Measurements from ENCODE around the gene AK8. TPM values are rescaled to one million over a fixed set of nuclear protein-coding genes. Genes with fewer than 3 reads are reported as not detected.

Gene AK8
- total and polyA plus RNA-seq, 2 experiments from 2014 or later: 0.40 to 4.5 TPM

- no peaks in the 10 kb centered on the region for H3K79me2 ChIP-seq
- 87% methylated on average over 12 of the region's 12 CpGs for WGBS (ENCODE audit: low lambda C conversion rate, missing lambda C conversion rate)
These were observed 31.8 kb downstream of the AK8 start for GRCh38 chr9:132846109-132846917.

DNA sequence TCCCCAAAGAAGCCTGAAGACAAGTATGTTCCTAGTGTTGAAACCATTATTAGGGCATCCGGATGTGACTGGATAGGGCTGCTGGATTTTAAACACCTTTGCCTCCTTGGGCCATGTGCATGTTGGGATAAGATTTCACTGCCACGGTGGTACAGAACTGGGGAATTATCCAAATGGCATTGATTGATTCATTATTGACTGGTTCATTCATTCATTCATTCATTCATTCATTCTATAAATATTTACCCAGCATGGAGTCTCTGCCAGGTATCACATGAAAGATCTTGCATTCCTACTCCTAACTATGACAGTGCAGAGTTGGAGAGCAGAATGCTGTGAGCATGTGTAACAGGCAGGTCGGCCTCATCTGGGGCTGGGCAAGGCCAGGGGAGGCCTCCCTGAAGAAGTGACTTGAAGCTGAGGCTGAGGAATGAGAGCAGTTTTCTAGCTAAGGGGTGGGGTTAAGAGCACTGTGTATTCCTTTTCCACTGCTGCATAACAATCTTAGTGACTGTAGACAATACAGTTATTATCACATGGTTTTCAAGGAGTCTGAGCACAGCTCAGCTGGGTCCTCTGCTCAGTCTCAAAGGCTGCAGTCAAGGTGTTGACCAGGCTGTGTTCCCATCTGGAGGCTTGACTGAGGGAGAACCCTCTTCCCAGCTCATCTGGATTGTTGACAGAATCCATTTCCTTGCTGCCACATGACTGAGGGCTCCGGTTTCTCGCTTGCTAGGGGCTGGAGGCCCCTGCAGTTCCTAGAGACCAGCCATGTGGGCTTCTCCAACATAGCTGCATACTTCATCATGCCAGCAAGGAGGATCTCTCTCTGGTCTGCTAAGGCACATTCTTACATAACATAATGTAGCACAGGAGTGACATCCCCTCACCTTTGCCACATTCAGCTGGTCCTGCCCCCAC, 35.7 kb downstream of the AK8 start:
- Histone ChIP-seq H3K4me2 (no peak overlapping the region), H4K20me1 (ENCODE audit: insufficient read depth, poor library complexity, severe bottlenecking) (no peaks in the 10 kb centered on the region), H3K79me2 (no peaks in the 10 kb centered on the region), H3K4me1 (ENCODE audit: insufficient read depth) (no peaks in the 10 kb centered on the region), H3K9me2 (replicated peaks; ENCODE audit: insufficient read depth) (no peaks in the 10 kb centered on the region), H2AFZ (no peak overlapping the region), H3K27ac (no peak overlapping the region), H3K9me3 (ENCODE audit: low read depth) (no peaks in the 10 kb centered on the region), H3K27me3 (no peaks in the 10 kb centered on the region), H3K4me3 (no peak overlapping the region), H3K36me3 (replicated peaks; ENCODE audit: insufficient read depth, low read depth) (no peaks in the 10 kb centered on the region)
- TF ChIP-seq CTCF (IDR thresholded peaks at IDR 0.05; ENCODE audit: poor library complexity) (no peak), EZH2phosphoT487 (IDR thresholded peaks at IDR 0.05; ENCODE audit: low read depth, severe bottlenecking, unreplicated experiment) (no peak), EZH2 (IDR thresholded peaks at IDR 0.05; ENCODE audit: borderline replicate concordance) (no peak)
- DNase-seq (ENCODE audit: low spot score): no peak
- WGBS (ENCODE audit: low lambda C conversion rate, missing lambda C conversion rate): 74% methylated on average over 5 of the region's 5 CpGs

More at GRCh38 chr9:132846109-132846917, 31.8 kb downstream of the AK8 start:
- H2AFZ ChIP-seq: no peak overlapping the region
- no peaks in the 10 kb centered on the region for H4K20me1 ChIP-seq (ENCODE audit: insufficient read depth, poor library complexity, severe bottlenecking)
- no peaks in the 10 kb centered on the region for H3K36me3 ChIP-seq (replicated peaks; ENCODE audit: insufficient read depth, low read depth)
- H3K9me2 ChIP-seq (replicated peaks; ENCODE audit: insufficient read depth): no peaks in the 10 kb centered on the region
- H3K4me2 ChIP-seq: no peak overlapping the region
- no peaks in the 10 kb centered on the region for H3K9me3 ChIP-seq (ENCODE audit: low read depth)
- H3K4me3 ChIP-seq: no peak overlapping the region
- DNase-seq (ENCODE audit: low spot score): no peak
- no peaks in the 10 kb centered on the region for H3K27me3 ChIP-seq
- H3K4me1 ChIP-seq (ENCODE audit: insufficient read depth): no peaks in the 10 kb centered on the region
- no peak overlapping the region for H3K27ac ChIP-seq
- TF ChIP-seq CTCF (IDR thresholded peaks at IDR 0.05; ENCODE audit: poor library complexity) (no peak), EZH2phosphoT487 (IDR thresholded peaks at IDR 0.05; ENCODE audit: low read depth, severe bottlenecking, unreplicated experiment) (no peak), EZH2 (IDR thresholded peaks at IDR 0.05; ENCODE audit: borderline replicate concordance) (no peak)

GRCh38 chr9:132840980-132841379, 37.1 kb downstream of the AK8 start:
- no peak overlapping the region for H2AFZ ChIP-seq
- H3K4me3 ChIP-seq: no peak overlapping the region
- H3K4me1 ChIP-seq (ENCODE audit: insufficient read depth): no peaks in the 10 kb centered on the region
- no peaks in the 10 kb centered on the region for H3K79me2 ChIP-seq
- WGBS (ENCODE audit: low lambda C conversion rate, missing lambda C conversion rate): 82% methylated on average over 13 of the region's 13 CpGs
- H3K4me2 ChIP-seq: no peak overlapping the region
- H3K9me3 ChIP-seq (ENCODE audit: low read depth): no peaks in the 10 kb centered on the region
- H4K20me1 ChIP-seq (ENCODE audit: insufficient read depth, poor library complexity, severe bottlenecking): no peaks in the 10 kb centered on the region
- no peak for DNase-seq (ENCODE audit: low spot score)
- no peaks in the 10 kb centered on the region for H3K9me2 ChIP-seq (replicated peaks; ENCODE audit: insufficient read depth)
- no peaks in the 10 kb centered on the region for H3K27me3 ChIP-seq
- H3K27ac ChIP-seq: no peak overlapping the region
- no peaks in the 10 kb centered on the region for H3K36me3 ChIP-seq (replicated peaks; ENCODE audit: insufficient read depth, low read depth)
- no peak for TF ChIP-seq EZH2 (IDR thresholded peaks at IDR 0.05; ENCODE audit: borderline replicate concordance)
- TF ChIP-seq CTCF (IDR thresholded peaks at IDR 0.05; ENCODE audit: poor library complexity): no peak
- no peak for TF ChIP-seq EZH2phosphoT487 (IDR thresholded peaks at IDR 0.05; ENCODE audit: low read depth, severe bottlenecking, unreplicated experiment)
